ENCODE data around the gene ATCAY.
"Not testable (repeated sequence)": the region's sequence is repeated elsewhere in the genome, so short reads cannot be mapped to it uniquely, and the experiment has no call there.

ATCAY gene

DNA sequence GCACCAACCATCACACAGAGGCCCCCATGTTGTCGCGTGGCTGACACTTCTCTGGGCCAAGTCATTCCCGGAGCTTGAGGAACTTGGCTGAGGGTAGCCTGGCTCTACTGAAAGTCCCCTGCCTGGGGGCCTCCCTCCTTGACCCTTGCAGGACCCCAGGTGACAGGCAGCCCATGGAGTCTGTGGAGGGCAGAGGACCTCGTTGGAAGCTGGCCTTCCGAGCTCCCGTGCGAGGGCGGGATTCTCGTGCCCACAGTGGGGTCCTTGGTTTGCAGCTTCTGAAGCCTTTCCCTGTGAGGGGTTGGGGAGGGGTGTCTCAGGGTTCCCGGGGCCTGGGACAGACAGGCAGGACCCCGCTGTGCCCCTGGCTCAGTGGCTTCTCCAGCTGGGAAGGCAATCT, 68.8 kb downstream of the ATCAY start:
- DNase-seq (ENCODE audit: low read depth) = no peak

DNA sequence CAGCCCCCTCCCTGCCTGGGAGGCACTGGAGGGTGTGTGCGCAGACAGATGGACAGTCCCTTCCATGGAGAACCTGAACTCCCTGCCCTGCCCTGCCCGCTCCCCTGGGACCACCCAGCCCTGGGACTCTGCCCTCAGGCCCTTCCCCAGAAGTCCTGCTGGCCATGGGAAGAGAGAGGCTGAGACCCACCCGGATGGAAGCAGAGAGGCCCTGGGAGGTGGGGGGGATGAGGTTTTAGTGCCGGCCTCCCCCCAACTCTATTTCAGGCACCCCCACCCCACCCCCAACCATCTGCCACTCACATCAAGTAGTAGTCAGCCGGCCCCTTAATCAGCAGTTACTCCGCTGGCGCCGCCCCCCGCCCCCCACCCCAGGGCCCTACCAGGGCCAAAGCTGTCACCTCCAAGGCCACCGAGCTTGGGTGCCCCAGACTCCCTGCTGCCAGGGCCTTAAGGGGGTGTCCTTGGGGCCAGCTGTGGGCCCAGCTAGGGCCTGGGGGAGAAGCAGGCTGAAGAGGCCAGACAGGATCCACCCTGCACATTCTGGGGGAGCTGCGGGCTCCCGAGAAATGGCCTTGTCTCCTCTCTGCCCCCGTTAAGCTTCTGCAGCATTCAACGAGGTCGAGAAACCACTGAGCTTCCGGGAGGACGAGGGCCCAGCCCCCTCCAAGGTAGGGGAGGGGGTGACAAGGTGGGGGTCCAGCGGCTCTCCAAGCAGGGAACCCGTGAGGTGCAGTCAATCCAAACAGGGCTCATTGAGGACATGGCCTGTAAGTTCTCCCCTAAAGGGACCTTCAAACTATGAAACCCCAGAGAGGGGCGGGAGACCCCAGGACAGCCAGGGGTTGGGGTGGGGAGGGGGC, 69.7 kb downstream of the ATCAY start:
- DNase-seq (ENCODE audit: low read depth) = no peak

DNA sequence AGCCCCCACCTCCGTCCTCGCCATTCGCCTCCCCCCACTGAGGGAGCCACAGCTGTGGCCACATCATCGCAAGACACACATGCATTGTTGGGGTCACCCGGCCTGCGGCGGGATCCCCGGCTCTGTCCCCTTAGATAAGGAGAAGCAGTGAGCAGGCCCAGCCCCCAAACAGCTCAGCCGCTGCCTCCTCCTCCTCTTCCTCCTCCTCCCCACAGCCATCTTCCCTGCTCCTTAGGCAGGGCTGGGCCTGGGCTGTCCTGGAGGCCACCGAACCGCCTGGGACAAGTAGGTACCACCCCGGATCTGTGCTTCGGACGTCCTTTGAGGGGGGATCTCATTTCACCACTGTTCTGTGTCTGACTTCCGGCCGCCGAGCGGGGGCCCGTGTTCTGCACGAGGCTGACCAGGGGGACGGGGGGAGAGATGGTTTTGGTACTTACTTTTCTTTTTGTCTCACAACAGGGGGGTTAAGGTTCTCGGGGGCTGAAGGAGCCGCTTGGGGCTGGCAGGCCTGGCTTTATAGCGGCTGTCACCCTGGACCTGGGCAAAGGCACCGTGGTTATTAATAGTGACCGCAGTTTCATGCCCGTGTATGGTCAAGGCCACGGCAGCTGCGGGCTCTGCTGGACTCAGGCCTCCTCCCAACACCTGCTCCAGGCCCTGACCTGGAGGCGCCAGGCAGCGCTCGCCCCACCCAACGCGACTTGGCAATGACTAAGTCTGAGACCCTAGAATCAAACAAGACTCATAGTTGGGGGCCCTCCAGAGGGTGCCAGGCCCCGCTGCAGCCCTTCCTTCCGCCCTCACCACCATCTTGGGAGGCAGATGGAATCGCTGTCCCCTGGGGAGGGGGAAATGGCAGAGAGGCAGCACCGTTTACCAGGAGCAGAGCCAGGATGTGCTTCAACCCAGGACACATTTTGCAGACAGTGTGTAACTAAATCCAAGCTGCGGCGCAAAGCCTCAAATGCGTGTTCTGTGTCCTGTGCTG, 70.7 kb downstream of the ATCAY start:
- no peak for DNase-seq (ENCODE audit: low read depth)

DNA sequence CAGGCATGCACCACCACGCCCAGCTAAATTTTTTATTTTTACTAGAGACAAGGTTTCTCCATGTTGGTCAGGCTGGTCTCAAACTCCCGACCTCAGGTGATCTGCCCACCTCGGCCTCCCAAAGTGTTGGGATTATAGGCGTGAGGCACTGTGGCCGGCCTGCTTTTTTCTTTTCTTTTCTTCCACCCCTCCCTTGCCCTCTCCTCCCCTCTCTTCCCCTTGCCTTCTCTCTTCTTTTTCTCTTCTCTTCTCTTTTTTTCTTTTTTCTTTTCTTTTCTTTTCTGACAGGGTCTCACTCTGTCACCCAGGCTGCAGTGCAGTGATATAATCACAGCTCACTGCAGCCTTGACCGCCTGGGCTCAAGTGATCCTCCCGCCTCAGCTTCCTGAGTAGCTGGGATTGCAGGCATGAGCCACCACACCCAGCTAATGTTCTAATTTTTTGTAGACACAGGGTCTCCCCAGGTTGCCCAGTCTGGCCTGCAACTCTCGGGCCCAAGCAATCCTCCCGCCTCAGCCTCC, 72.3 kb downstream of the ATCAY start:
- DNase-seq (ENCODE audit: low read depth) = not testable (repeated sequence)

DNA sequence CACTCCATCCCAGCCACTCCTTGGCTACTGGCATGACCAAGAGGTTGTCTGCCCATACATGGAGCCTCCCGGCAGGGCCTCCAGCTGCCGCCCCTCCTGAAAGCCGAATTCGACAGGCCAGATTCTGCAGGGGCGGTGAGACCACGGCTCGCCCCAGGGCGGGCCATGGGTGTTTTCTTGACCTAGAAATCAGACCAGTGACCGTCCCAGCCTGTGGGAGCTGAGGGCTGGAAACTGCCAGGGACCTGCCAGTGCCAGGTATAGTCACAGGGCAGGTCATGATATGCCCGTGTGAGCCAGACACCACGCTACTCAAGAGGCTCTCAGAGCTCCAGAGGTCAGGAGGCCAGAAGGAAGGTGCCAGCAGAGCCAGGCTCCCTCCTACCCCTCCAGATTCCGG, 73.6 kb downstream of the ATCAY start:
- no peak for DNase-seq (ENCODE audit: low read depth)

DNA sequence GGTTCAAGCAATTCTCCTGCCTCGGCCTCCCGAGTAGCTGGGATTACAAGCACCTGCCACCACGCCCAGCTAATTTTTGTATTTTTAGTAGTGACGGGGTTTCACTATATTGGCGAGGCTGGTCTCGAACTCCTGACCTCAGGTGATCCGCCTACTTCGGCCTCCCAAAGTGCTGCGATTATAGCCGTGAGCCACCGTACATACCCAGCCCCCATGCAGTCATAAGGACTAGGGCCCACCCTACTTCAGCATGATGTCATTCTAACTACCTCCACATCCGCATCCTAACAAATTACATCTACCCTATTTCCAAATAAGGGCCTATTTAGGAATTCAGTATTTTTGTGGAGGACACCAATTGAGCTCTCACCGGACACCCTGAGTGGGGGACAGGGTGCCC, 74.8 kb downstream of the ATCAY start:
- not testable (repeated sequence) for DNase-seq (ENCODE audit: low read depth)

DNA sequence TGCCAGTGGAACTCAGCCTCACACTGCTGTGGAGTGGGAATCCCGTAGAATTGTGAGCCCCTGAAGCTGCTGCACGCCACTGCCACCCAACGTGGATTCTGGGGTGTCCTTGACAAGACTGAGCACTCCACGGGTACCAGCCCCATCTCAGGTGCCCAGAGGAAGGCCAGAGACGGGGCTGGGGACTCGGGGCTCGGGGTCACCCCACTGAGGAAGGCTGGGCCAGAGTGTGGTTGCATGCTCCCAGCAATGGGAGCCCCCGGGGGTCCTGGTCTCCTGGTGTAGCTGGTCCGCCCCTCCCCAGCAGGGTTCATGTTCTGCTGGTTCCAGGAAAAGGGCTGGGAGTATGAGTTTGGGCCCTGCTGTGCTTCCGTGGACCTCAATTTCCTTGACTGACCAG, 75.2 kb downstream of the ATCAY start:
- no peak for DNase-seq (ENCODE audit: low read depth)

DNA sequence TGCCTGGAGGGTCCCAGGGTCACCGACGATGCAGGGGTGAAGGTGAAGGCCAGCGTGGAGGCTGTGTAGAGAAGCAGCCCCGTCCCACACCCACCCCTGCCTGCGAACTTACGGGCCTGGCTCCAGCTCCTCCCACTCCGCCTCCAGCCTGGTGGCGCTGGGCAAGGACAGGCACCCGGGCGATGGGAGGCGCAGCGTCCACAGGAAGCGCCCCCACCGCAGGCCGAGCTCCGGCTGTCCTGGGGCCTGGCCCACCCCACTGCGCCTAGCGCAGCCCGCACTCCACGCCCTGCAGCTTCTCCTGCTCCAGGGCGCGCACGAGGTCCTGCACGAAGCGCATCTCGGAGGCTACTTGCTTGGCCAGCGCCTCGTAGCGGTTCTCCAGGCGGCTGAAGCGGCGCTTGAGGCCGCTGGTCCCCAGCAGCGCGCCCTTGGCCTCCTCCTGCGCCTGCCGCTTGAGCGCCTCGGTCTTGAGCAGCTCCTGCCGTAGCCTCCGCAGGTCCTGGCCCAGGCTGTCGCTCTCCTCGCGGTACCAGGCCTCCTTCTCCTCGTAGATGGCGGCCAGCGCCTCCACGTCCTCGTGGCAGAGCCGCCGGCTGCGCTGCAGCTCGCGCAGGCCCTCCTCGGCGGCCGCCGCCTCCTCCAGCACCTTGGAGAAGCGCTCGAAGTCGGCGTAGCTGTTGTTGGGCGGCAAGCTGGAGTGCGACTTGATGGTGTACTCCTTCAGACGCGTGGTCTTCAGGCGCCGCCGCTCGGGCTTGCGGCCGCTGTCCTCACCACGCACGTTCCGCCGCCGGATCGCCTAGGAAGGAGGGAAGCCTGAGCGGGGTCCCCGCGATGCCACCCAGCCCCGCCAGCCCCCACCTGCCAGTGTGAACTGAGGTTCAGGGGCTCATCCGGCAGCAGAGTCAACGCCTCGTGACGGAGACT, 78.6 kb downstream of the ATCAY start:
- no peak for DNase-seq (ENCODE audit: low read depth)

DNA sequence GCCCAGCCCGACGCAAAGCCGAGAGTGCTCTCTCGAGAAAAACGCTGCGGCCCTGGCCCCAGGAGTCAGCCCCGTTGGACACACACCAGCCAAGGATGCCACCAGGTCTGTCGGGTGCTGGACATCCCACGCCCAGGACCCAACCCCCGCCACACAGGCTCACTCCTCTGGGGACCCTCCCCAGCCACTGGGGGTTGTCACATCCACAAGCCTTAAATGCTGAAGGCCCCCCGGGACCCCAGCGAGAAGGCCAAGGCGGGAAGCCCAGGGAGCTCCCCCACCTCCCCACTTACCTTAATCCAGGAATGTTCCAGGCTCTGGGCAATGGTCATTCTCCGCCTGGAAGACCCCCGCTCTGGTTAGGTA, 79.3 kb downstream of the ATCAY start:
- DNase-seq (ENCODE audit: low read depth) = no peak

DNA sequence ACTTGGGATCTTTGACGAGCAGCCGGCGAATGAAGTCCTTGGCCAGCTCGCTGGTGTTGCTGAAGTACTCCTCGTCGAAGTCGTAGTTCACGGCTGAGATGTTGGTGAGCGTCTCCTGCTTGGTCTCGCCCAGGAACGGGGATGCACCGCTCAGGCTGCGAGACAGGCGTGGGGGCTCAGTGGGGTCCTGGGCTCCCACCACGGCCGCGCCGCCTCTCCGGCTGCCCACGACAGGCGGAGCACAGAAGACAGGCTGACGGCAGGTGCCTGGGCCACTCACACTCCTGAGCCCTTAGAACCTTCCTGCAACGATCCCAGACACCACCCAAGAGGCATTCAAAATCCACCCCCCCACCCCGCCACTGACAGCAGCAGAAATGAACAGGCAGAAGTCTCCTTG, 80.5 kb downstream of the ATCAY start:
- DNase-seq (ENCODE audit: low read depth) = no peak

DNA sequence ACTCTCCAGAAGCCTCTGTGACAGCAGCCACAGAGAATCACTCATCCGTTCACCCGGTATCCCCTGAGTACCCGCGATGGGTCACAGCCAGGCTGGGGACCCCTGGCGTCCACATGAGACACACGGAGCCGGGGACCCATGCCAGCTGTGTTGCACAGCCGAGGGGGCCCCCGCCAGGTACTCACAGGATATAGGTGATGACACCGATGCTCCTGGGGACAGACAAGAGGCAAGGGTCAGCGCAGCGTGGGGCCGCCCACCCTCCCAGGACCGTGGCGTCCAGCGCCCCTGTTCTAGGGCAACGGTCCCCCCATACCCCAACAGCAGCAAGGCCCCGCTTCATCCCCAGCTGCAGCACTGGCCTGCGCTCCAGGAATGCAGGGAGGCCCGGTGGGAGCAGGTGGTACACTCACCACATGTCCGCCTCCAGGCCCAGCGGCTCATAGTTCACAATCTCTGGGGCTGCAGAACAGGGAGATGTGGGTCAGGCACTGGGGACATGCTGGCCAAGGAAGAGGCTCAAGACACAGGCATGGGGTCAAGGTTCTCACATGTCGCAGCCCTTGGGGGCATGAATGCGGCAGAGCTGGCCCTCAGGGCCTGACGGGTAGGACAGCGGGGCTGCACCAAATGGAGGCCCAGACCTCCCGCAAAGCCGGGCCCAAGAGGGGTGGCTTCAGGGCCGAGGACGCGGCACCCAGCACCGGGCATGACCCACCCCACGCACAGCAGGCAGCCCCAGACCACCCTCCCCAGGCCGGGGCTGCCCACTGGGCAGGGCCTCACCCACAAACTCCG, 83.2 kb downstream of the ATCAY start:
- no peak for DNase-seq (ENCODE audit: low read depth)

DNA sequence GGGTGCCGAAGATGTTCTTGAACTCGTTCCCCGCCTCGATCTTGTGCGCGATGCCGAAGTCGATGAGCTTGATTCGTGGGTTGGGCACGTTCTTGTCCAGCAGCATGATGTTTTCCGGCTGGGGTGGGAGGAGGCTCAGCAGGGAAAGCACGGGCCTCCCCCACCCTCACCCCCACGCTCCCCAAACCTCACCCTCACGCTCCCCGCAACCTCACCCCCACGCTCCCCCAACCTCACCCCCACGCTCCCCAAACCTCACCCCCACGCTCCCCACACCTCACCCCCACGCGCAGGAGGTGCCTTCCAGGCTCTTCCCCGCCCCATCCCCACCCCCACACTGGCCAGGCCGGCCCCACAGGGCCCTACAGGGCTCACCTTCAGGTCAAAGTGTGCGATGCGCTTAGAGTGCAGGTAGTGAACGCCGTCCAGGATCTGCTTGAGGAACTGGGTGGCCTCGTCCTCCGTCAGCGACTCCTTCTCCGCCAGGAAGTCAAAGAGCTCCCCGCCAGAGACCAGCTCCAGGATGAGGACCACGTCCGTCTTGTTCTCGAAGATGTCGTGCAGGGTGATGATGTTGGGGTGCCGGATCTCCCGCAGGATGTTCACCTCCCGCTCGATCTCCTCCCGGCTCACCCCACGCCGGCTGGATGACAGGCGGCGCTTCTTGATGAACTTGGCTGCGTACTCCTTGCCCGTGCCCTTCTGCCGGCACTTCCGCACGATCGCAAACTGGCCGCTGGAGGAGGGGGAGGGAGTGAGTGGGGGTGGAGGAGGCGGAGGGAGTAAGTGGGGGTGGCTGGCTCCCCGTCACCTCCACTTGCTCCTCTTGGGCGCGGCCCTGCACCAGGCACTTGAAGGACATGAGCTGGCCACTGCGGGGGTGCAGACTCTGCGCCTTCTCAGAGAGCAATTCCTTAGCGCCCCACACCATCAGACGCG, 84.0 kb downstream of the ATCAY start:
- no peak for DNase-seq (ENCODE audit: low read depth)

DNA sequence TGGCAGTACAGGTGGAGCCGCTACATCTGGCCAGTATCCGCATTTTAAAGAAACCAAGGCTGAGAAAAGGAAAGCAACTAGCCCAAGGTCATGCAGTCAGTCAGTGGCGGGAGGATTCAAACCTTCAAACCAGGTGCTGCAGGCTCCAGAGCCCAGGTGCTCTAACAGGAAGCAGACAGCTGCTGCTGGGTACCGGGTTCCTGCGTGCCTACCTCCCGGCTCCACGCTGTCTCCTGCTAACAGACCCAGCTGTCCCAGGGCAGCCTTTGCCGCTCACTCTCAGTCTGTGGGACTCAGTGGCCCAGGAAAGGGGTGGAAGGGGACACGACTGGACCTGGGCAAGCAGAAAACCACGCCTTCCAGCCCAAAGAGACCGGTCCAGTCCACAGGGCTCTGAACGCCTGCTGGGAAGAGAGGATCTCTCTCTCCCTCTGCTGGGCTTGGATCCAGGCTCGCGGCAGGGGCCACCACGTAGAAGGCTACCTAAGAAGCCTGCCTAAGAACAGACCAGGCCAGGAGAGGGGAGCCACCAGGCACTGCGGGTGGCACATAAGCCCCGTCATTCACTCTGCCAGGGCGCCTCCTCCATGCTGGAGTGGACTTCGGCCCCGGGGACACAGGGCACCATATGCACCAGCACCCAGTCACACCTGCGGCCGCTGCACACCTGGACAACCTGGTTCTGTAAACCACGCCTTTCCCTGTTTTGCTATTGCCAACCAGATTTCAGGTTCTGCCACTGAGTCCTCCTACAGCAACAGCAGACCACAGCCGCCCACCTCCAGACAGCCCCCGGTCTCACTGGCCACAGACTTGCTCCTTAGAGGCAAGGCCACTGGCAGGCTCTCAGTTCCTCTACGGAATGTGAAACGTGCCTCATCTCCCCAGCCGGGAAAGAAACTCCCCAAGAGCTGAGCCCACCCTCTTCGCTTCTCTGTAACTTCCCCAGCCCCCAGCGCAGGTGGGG, 85.8 kb downstream of the ATCAY start:
- no peak for DNase-seq (ENCODE audit: low read depth)

DNA sequence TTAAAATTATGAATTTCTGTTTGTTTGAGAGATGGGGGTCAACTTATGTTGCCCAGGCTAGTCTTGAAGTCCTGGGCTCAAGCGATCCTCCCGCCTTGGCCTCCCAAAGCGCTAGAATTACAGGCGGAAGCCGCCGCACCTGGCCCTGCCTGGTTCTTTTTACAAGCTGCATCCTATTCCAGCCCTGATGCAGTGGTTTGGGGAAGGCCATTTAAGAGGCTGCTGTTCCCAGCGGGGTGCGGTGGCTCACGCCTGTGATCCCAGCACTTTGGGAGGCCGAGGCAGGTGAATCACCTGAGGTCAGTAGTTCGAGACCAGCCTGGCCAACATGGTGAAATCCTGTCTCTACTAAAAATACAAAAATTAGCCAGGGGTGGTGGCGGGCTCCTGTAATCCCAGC, 87.5 kb downstream of the ATCAY start:
- not testable (repeated sequence) for DNase-seq (ENCODE audit: low read depth)

DNA sequence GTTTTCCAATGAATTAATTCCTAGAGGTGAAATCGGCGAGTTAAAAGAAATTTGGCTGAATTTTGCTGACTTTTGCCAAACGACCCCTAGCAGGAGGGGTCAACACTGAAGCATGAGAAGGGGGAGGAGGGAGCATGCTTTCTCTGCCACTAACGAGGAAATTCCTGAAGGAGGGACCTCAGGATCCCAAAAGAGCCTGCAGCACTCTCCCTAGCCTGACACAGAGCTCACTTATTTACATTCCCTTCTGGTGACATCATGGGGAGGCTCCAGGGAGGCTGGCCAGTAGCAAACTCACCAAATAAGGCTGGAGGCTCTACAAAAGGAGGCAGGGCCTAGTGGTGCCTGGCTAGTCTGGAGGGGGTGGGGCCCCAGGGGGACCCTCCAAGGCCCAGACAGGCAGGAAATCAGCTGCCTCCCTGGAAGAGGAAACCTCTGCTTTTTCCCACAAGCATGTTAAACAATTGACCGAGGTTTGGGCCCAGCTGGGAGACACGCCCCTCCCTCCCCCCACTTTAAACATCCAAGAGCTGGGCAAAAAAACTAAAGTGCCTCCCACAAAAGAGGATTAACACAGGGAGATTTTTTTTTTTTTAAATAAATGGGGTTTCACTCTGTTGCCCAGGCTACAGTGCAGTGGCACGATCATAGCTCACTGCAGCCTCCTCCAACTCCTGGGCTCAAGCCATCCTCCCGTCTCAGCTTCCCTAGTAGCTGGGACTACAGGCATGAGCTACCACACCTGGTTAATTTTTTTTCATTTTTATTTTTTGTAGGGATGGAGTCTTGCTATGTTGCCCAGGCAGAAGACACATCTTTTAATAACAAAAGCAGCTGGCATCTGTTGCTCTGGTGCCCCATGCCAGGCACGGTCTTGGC, 88.3 kb downstream of the ATCAY start:
- no peak for DNase-seq (ENCODE audit: low read depth)

DNA sequence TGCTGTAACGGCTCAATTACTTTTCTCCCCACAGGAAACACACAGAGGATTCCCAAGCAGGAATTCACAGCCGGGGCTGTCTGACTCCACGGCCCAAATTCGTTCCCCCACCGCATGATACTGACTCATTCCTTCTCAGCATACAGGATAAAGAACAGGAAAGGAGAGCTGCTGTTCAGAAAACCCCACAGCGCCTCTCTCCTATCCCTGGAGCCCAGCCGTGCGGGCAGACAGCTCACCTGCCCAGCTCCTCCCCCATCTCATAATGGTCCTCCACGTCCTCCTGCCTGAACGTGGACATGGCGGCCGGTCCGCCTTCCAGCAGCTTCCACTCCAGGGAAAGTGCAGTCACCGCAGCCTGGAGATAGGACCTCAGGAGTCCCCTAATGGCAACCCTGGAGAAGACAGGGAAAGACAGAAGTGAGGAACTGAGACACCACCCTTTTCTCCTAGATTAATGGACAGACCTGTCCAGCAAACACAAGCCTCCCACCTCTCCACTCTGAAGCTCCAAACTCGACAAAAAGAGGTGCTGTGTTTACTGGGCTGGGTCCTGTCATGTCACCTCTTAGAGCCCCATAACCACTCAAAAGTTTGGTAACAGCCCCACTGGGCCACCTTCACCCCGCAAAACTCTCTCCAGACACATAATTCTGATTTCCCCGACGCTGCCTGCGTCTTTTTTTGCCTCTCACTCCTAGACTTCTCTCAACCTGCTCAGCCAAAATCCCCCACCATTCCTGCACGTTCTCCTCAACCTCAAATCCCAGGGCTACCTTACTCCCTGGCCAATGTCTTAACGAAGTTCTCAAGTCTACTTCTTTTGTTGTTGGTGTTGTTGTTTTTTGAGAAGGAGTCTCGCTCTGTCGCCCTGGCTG, 89.2 kb downstream of the ATCAY start:
- DNase-seq (ENCODE audit: low read depth) = no peak
